Measurements from ENCODE around the gene HMGA1. TPM values are rescaled to one million over a fixed set of nuclear protein-coding genes. Genes with fewer than 3 reads are reported as not detected.

The HMGA1 gene
- total RNA-seq, 3 donors from 2014 or later: 49.4 to 176 (median 124) TPM

GRCh38 chr6:34284563-34285447 is 48.1 kb downstream of the HMGA1 start:
- intact Hi-C loops (cut with DNase I, micrococcal nuclease): no loop called here
- peak; percentile 73 for ATAC-seq
- H3K4me1 ChIP-seq (ENCODE audit: low read depth): no peaks in the 10 kb centered on the region
- H3K4me3 ChIP-seq: no peak overlapping the region
- DNase-seq: peak; percentile 33 to 62 (median 36)
- H3K36me3 ChIP-seq (ENCODE audit: low read depth): no peaks in the 10 kb centered on the region
- no peak for TF ChIP-seq CTCF (IDR thresholded peaks at IDR 0.05)
- no peaks in the 10 kb centered on the region for H3K9me3 ChIP-seq

GRCh38 chr6:34285448-34286164 is 48.9 kb downstream of the HMGA1 start:
- intact Hi-C loops (cut with DNase I, micrococcal nuclease): no loop called here
- ATAC-seq: no peak
- no peak overlapping the region for H3K4me3 ChIP-seq
- DNase-seq: no peak
- H3K36me3 ChIP-seq (ENCODE audit: low read depth): no peaks in the 10 kb centered on the region
- H3K9me3 ChIP-seq: no peaks in the 10 kb centered on the region
- TF ChIP-seq CTCF (IDR thresholded peaks at IDR 0.05): no peak
- no peaks in the 10 kb centered on the region for H3K4me1 ChIP-seq (ENCODE audit: low read depth)

GRCh38 chr6:34288581-34288980 is 51.9 kb downstream of the HMGA1 start:
- Histone ChIP-seq H3K4me3 (no peak overlapping the region), H3K4me1 (ENCODE audit: low read depth) (no peaks in the 10 kb centered on the region), H3K36me3 (ENCODE audit: low read depth) (no peaks in the 10 kb centered on the region), H3K9me3 (no peaks in the 10 kb centered on the region)
- no peak for TF ChIP-seq CTCF (IDR thresholded peaks at IDR 0.05)
- DNase-seq: no peak
- ATAC-seq: no peak
- intact Hi-C loops (cut with DNase I, micrococcal nuclease): no loop called here

- no peak for TF ChIP-seq CTCF (IDR thresholded peaks at IDR 0.05)
- Histone ChIP-seq H3K36me3 (ENCODE audit: low read depth) (no peaks in the 10 kb centered on the region), H3K9me3 (no peaks in the 10 kb centered on the region), H3K4me1 (ENCODE audit: low read depth) (no peaks in the 10 kb centered on the region), H3K4me3 (no peak overlapping the region)
- ATAC-seq: no peak
- DNase-seq: no peak
- intact Hi-C loops (cut with DNase I, micrococcal nuclease): no loop called here
Observed at GRCh38 chr6:34289137-34289536, 52.5 kb downstream of the HMGA1 start.

- Histone ChIP-seq H3K9me3 (no peaks in the 10 kb centered on the region), H3K4me3 (no peak overlapping the region), H3K36me3 (ENCODE audit: low read depth) (no peaks in the 10 kb centered on the region), H3K4me1 (ENCODE audit: low read depth) (peaks cover 7% of the 10 kb centered on the region)
- intact Hi-C loops (cut with DNase I, micrococcal nuclease): no loop called here
- no peak for ATAC-seq
- no peak for DNase-seq
- no peak for TF ChIP-seq CTCF (IDR thresholded peaks at IDR 0.05)
Observed at GRCh38 chr6:34292954-34293353, 56.3 kb downstream of the HMGA1 start.

Data from mucosa of descending colon (tissue), 3 donors.